SKM-1 (cell line): Measurements from ENCODE around the gene RAD51B.
"Not testable (repeated sequence)": the region's sequence is repeated elsewhere in the genome, so short reads cannot be mapped to it uniquely, and the experiment has no call there.

Source experiments
- DNase-seq: peaks from one replicate; lab custom pipeline; 2025; ENCODE audit not compliant: unreplicated experiment; lab: John Stamatoyannopoulos, UW

RAD51B gene

GRCh38 chr14:68074765-68075381 lies 255.3 kb downstream of the RAD51B start:
- no peak for DNase-seq

GRCh38 chr14:68075382-68076029 lies 255.9 kb downstream of the RAD51B start:
- DNase-seq = no peak

- no peak for DNase-seq
These were observed 256.9 kb downstream of the RAD51B start for GRCh38 chr14:68076451-68076850.

GRCh38 chr14:68079941-68080697 lies 260.5 kb downstream of the RAD51B start:
- DNase-seq = no peak

DNA sequence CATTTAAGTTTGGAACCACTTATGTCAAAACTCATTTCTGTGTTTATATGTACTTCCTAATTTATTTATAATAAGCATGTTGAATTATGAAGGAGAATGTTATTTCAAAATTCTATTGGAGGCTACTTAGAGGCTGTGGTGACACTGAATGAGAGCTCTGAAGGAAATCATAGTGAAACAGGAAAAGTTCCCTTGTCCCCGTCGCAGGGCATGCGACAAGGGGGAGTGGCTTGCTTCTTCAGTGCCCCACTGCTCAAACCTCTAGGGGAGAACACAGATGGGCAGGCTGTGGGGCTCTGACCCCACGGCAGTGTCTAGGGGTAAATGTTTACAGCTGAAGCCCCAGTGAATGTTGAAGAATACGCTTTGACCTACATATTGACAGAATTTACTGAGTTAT lies 261.9 kb downstream of the RAD51B start:
- no peak for DNase-seq

GRCh38 chr14:68082698-68083291 lies 263.2 kb downstream of the RAD51B start:
- no peak for DNase-seq

- DNase-seq = no peak
These were observed 264.7 kb downstream of the RAD51B start for GRCh38 chr14:68084256-68084655.

DNA sequence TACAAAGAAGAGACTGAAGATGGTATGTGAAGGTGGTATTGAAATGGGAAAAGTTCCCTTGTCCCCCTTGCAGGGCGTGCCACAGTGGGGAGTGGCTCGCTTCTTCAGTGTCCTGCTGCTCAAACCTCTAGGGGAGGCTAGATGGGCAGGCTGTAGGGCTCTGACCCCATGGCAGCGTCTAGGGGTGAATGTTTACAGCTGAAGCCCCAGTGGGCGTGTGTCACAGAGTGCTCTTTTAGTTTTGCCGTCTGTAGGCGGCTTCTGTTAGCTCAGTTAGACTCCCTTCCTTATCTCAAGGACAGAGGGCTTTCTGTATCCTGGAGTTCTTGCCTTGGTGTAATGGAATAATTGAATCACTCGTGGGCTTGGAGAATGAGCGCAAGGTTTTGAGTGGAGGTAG lies 266.2 kb downstream of the RAD51B start:
- DNase-seq = no peak

- no peak for DNase-seq
These were observed 268.9 kb downstream of the RAD51B start for GRCh38 chr14:68088451-68088854.

- no peak for DNase-seq
These were observed 269.7 kb downstream of the RAD51B start for GRCh38 chr14:68089146-68089731.

DNA sequence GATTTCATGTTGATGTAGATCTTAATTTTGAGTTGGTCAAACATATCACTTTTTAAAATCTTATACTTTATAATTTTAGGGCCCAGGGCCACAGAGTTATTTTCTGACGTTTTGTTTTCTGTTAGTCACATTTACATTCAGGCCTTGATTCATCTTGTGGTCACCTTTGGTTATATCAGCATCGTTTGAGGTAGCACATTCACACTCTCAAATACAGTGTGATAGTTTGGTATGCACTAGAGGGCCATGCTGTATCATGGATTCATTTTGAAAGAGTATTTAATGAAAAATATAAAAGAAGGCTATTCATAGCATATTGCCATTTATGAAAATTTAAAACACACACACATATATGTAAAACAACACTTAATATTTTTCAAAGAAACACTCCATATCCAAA lies 274.6 kb downstream of the RAD51B start:
- DNase-seq = no peak

DNA sequence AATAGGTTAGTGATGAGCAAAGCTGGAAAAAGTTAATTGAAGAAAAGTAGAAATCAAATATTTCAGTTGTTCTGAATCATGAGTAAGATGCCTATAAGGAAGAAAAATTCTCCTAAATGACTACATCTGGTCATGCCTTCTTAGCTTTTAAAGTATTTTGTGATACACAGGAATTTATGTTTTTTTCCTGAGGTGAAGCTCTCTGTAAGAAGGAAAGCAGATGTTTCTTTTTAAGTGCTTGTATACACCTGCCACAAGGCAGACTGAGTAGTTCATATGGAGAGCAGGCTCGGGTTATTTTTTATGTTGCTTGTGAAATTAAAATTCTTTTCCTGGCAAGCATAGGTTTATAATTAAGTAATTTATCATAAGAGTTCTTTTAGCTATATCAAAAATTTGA lies 275.2 kb downstream of the RAD51B start:
- DNase-seq = no peak

GRCh38 chr14:68097727-68098126 lies 278.1 kb downstream of the RAD51B start:
- no peak for DNase-seq

- no peak for DNase-seq
These were observed 279.3 kb downstream of the RAD51B start for GRCh38 chr14:68098834-68099233.

DNA sequence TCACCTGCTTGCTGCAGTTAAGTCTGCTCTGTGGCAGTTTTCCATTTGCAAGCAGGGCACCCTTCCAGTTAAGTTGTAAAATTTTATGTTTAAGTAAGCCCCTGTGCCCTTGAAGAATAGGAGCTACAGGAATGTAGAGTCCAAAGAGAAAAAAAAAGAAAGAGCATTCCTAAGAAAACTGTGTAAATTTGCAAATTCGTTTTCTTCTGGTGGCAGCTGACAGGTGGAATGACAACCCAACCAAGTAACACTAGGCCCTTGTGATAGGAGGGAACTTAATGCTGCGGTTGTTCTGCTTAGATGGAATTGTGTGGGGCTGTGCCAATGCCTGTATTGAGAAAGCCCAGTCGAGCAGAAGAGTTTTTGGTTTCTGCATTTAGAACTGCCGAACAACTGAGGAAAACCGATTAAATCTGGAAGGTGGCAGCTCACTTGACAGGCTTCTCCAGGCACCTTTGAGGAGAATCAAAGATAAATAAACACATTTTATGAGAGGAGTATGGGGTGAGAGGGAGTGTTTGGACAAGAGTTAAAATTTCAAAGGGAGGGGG lies 280.0 kb downstream of the RAD51B start:
- no peak for DNase-seq

- DNase-seq = not testable (repeated sequence)
These were observed 282.2 kb downstream of the RAD51B start for GRCh38 chr14:68101715-68102301.

DNA sequence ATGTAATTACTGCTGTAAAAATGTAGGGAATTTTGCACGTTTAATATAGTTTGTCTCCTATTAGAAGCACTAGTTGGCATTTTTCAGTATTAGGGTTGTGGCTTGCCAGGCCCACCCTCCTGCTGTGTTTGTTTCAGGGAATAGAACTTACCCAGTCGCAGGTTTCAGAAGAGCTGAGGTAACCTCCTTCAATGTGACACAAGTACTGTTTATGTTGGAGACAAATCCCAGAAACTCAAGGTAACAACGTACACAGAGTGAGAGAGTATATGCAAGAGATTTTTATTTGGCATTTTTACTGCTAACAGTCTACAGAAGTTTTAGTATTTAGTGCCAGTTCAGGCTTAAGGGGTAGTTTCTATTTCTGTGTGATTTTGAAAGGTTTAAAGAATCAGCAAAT lies 284.3 kb downstream of the RAD51B start:
- DNase-seq = no peak

DNA sequence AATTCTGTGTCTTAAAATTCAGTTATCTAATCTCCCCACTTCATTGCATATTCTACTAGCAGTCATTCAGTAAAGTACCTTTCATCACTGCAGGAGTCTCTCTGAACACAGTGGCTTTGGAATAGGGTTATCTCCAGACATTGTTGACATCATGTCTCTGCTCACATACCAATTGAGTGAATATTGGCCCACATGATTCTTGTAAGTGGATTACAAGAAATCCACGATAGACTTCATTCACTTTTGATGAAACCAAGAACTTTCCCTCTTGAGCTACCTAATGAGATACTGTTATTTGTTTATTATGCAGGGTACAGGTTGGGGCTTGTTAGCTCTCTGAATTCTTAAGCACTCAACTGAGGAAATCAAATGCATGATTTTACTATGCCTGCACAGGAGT lies 284.9 kb downstream of the RAD51B start:
- DNase-seq = no peak

GRCh38 chr14:68105816-68106215 lies 286.2 kb downstream of the RAD51B start:
- DNase-seq = no peak

DNA sequence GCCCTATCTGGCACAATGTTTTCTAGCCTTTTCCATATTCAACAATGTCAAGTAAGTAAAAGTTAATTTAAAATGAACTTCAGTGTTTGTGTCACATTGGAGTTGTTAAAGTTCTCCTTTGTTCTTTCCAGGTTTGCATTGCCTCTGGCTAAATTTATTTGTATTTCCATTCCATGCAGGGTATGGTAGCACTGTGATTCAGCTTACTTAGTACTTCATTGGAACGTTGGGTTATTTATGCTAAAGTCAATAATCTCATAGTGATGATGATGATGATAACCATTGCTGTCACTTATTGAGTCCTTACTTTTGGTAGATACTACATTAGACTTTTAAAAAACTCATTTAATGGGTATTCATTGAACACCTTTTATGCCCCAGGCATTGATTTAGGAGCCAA lies 286.9 kb downstream of the RAD51B start:
- no peak for DNase-seq

GRCh38 chr14:68106905-68107304 lies 287.3 kb downstream of the RAD51B start:
- no peak for DNase-seq
